IPS DF 4.7 (cell line): ENCODE results near the gene SIX4.

Experiments used
- DNase-seq: peaks from one replicate; pipeline ENCODE4 v3.0.0-alpha.2; 2013; ENCODE audit warnings: low spot score; ENCODE audit errors: extremely low read depth

SIX4 gene

GRCh38 chr14:60722107-60722356 lies 2.1 kb downstream of the SIX4 start:
- no peak for DNase-seq

- no peak for DNase-seq
Observed at GRCh38 chr14:60721326-60722106, 2.6 kb downstream of the SIX4 start.

GRCh38 chr14:60720962-60721325 lies 3.2 kb downstream of the SIX4 start:
- DNase-seq = no peak

GRCh38 chr14:60720391-60720790 lies 3.8 kb downstream of the SIX4 start:
- no peak for DNase-seq

- no peak for DNase-seq
Observed at GRCh38 chr14:60713513-60713912, 10.6 kb downstream of the SIX4 start.

- DNase-seq = no peak
Observed at GRCh38 chr14:60710494-60710893, 13.7 kb downstream of the SIX4 start.

GRCh38 chr14:60707858-60708257 lies 16.3 kb downstream of the SIX4 start:
- no peak for DNase-seq

GRCh38 chr14:60705100-60705499 lies 19.1 kb downstream of the SIX4 start:
- no peak for DNase-seq

GRCh38 chr14:60700598-60700997 lies 23.6 kb downstream of the SIX4 start:
- DNase-seq = no peak

- no peak for DNase-seq
Observed at GRCh38 chr14:60695327-60695726, 28.8 kb downstream of the SIX4 start.

GRCh38 chr14:60691383-60692113 lies 32.6 kb downstream of the SIX4 start:
- DNase-seq = no peak

- no peak for DNase-seq
Observed at GRCh38 chr14:60686865-60687264, 37.3 kb downstream of the SIX4 start.

- DNase-seq = no peak
Observed at GRCh38 chr14:60684203-60684602, 39.9 kb downstream of the SIX4 start.

GRCh38 chr14:60681271-60681670 lies 42.9 kb downstream of the SIX4 start:
- DNase-seq = no peak

GRCh38 chr14:60680511-60680910 lies 43.6 kb downstream of the SIX4 start:
- DNase-seq = no peak

GRCh38 chr14:60679566-60680258 lies 44.4 kb downstream of the SIX4 start:
- no peak for DNase-seq

GRCh38 chr14:60677701-60678100 lies 46.5 kb downstream of the SIX4 start:
- no peak for DNase-seq

GRCh38 chr14:60670989-60671388 lies 53.2 kb downstream of the SIX4 start:
- no peak for DNase-seq

- no peak for DNase-seq
Observed at GRCh38 chr14:60668431-60669112, 55.6 kb downstream of the SIX4 start.

GRCh38 chr14:60665177-60665550 lies 59.0 kb downstream of the SIX4 start:
- no peak for DNase-seq

- no peak for DNase-seq
Observed at GRCh38 chr14:60662982-60663381, 61.2 kb downstream of the SIX4 start.

- no peak for DNase-seq
Observed at GRCh38 chr14:60661721-60662120, 62.4 kb downstream of the SIX4 start.
